Stomach smooth muscle (tissue), 2 donors: Measurements from ENCODE around the gene LAMTOR4.
A peak's percentile ranks its signal among the peaks of the same experiment; 100 is the strongest.

Experiments used
- H3K27ac ChIP-seq: one replicate; pipeline ENCODE4 v1.7.0; 2013; ENCODE audit warnings: mild to moderate bottlenecking, low read length, inconsistent platforms
- H3K27me3 ChIP-seq, 2 donors: one replicate each; pipeline ENCODE4 v1.7.0; 2013; ENCODE audit warnings: low read length in 2 of 2; ENCODE audit not compliant: insufficient read depth in 2 of 2, control insufficient read depth in 1 of 2
- H3K36me3 ChIP-seq, 2 donors: one replicate each; pipeline ENCODE4 v1.7.0; 2013; ENCODE audit warnings: low read length in 2 of 2; ENCODE audit not compliant: control insufficient read depth in 2 of 2, insufficient read depth in 2 of 2
- H3K4me1 ChIP-seq: one replicate; pipeline ENCODE4 v1.7.0; 2013; ENCODE audit warnings: low read length; ENCODE audit not compliant: control insufficient read depth, insufficient read depth
- H3K4me3 ChIP-seq, 2 donors: one replicate each; pipeline ENCODE4 v1.7.0; 2013; ENCODE audit warnings: low read length in 2 of 2
- H3K9ac ChIP-seq, 2 donors: one replicate each; pipeline ENCODE4 v1.7.0; 2013; ENCODE audit warnings: low read length in 2 of 2, mild to moderate bottlenecking in 1 of 2
- H3K9me3 ChIP-seq, 2 donors: one replicate each; pipeline ENCODE4 v1.7.0; 2013; ENCODE audit warnings: low read length in 2 of 2; ENCODE audit not compliant: control insufficient read depth in 2 of 2
- donor health status: healthy.
- donor health status: Pancreatic carcinoma.

Gene LAMTOR4

GRCh38 chr7:100155553-100156317, 7.0 kb downstream of the LAMTOR4 start:
- H3K27me3 ChIP-seq = no peaks in the 10 kb centered on the region
- no peaks in the 10 kb centered on the region for H3K9me3 ChIP-seq
- H3K9ac ChIP-seq = no peak overlapping the region
- H3K4me3 ChIP-seq = no peak overlapping the region
- peaks cover 11 to 22% of the 10 kb centered on the region in 2 donors for H3K36me3 ChIP-seq
- H3K4me1 ChIP-seq = peaks cover 26% of the 10 kb centered on the region
- H3K27ac ChIP-seq = no peak overlapping the region

DNA sequence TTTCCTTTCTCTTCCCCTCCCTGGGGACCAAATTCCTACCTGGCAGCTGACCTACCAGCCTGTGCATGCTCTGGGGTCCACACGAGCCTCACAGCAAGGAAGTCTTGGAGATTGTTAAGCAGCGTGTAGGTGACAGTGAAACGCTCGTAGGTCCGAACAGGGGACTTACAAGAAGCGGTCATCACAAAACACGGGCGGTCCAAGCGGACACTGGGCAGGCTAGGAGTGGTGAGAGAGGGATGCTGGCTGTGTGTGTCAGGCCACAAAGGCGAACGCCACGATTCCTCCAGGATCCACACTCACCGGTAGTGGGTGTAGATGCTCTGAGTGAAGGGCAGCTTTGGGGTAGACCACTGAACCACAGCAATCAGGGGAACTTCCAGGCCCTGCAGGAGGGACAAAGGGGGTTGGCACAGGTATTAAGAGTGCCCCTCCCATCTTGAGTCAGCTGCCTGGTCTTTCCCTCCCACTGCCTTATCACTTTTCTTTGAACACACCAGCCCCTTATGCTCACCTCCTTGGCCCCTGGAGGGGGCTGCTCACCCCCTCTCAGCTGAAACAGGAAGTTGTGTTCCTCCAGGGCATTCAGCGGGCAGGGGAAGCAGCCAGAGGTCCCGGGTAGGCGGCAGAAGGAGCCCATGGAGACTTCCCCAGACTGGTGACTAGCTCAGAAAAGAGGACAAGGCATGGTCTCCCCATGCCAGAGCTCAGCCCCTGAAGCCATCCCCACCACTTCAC, 7.8 kb downstream of the LAMTOR4 start:
- Histone ChIP-seq H3K9me3 (no peaks in the 10 kb centered on the region), H3K27ac (no peak overlapping the region), H3K4me3 (no peak overlapping the region), H3K36me3 (peaks cover 11 to 22% of the 10 kb centered on the region in 2 donors), H3K27me3 (no peaks in the 10 kb centered on the region), H3K4me1 (peaks cover 26% of the 10 kb centered on the region), H3K9ac (no peak overlapping the region)

GRCh38 chr7:100157069-100157333, 8.3 kb downstream of the LAMTOR4 start:
- no peaks in the 10 kb centered on the region for H3K9me3 ChIP-seq
- no peak overlapping the region for H3K4me3 ChIP-seq
- H3K9ac ChIP-seq = no peak overlapping the region
- no peaks in the 10 kb centered on the region for H3K27me3 ChIP-seq
- H3K27ac ChIP-seq = no peak overlapping the region
- H3K36me3 ChIP-seq = peaks cover 11 to 22% of the 10 kb centered on the region in 2 donors
- H3K4me1 ChIP-seq = peaks cover 26% of the 10 kb centered on the region

GRCh38 chr7:100157334-100158228, 8.9 kb downstream of the LAMTOR4 start:
- Histone ChIP-seq H3K9ac (peak overlapping the region; percentile 73 to 80), H3K9me3 (no peaks in the 10 kb centered on the region), H3K4me3 (peak overlapping the region; percentile 44 to 81), H3K27me3 (no peaks in the 10 kb centered on the region), H3K4me1 (peaks cover 26% of the 10 kb centered on the region), H3K27ac (peak overlapping the region; percentile 55), H3K36me3 (peaks cover 11 to 22% of the 10 kb centered on the region in 2 donors)

GRCh38 chr7:100158229-100159098, 9.7 kb downstream of the LAMTOR4 start, which contains the start of gene TRAPPC14:
TSS of gene TRAPPC14 (minus strand) at chr7:100158723. CDS start at chr7:100158499, 224 bp downstream.
- peaks cover 26% of the 10 kb centered on the region for H3K4me1 ChIP-seq
- H3K27me3 ChIP-seq = no peaks in the 10 kb centered on the region
- peak within 1 kb of the TSS; percentile 73 to 80 for H3K9ac ChIP-seq
- H3K27ac ChIP-seq = peak within 1 kb of the TSS; percentile 55
- no peaks in the 10 kb centered on the region for H3K9me3 ChIP-seq
- H3K4me3 ChIP-seq = peak within 1 kb of the TSS; percentile 44 to 81
- peaks cover 11 to 18% of the 10 kb centered on the region in 2 donors for H3K36me3 ChIP-seq

GRCh38 chr7:100159099-100159623, 10.4 kb downstream of the LAMTOR4 start:
- H3K36me3 ChIP-seq = peaks cover 11 to 13% of the 10 kb centered on the region in 2 donors
- H3K4me3 ChIP-seq = peak overlapping the region; percentile 44 to 81
- peaks cover 0 to 3% of the 10 kb centered on the region in 2 donors for H3K27me3 ChIP-seq
- peak overlapping the region; percentile 55 for H3K27ac ChIP-seq
- H3K4me1 ChIP-seq = peaks cover 26% of the 10 kb centered on the region
- H3K9ac ChIP-seq = peak overlapping the region; percentile 73 to 80
- no peaks in the 10 kb centered on the region for H3K9me3 ChIP-seq

DNA sequence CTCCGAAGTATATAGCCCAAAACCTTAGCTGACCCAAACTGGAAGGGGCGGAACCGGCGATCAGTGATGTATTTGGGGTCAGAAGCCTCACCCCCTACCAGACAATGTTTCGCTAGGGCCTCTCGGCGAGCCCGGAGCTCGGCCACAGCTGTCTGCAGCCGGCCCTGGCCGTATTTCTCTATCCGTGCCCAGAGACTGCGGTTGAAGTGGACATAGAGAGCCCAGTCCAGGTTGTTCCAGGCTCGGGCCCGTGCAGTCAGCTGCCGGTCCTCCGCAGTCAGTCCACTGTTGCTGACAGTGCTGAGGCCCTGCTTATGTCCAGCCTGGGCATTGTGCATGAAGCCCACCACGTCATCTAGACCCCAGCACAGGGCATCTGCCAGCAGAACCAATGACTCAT, 11.3 kb downstream of the LAMTOR4 start:
- Histone ChIP-seq H3K27ac (no peak overlapping the region), H3K27me3 (peaks cover 0 to 3% of the 10 kb centered on the region in 2 donors), H3K9ac (no peak overlapping the region), H3K4me3 (no peak overlapping the region), H3K36me3 (peaks cover 8 to 13% of the 10 kb centered on the region in 2 donors), H3K9me3 (no peaks in the 10 kb centered on the region), H3K4me1 (peaks cover 22% of the 10 kb centered on the region)

GRCh38 chr7:100163006-100163531, 14.4 kb downstream of the LAMTOR4 start:
- Histone ChIP-seq H3K4me1 (peaks cover 11% of the 10 kb centered on the region), H3K27ac (no peak overlapping the region), H3K9ac (no peak overlapping the region), H3K4me3 (no peak overlapping the region), H3K27me3 (peaks cover 0 to 8% of the 10 kb centered on the region in 2 donors), H3K9me3 (no peaks in the 10 kb centered on the region), H3K36me3 (no peaks in the 10 kb centered on the region)

- H3K36me3 ChIP-seq = no peaks in the 10 kb centered on the region
- H3K9me3 ChIP-seq = no peaks in the 10 kb centered on the region
- no peak overlapping the region for H3K4me3 ChIP-seq
- H3K27ac ChIP-seq = no peak overlapping the region
- peaks cover 15% of the 10 kb centered on the region for H3K4me1 ChIP-seq
- H3K27me3 ChIP-seq = peaks cover 0 to 8% of the 10 kb centered on the region in 2 donors
- no peak overlapping the region for H3K9ac ChIP-seq
These were observed 15.2 kb downstream of the LAMTOR4 start for GRCh38 chr7:100163871-100164270.
